DND-41 (cell line): Measurements from ENCODE around the gene GNG10.

Experiments used
- ATAC-seq: fragments of 200-7000 bp; cut with Tn5 transposase; 3 replicates; pipeline ENCODE4 v1.9.1; 2021; ENCODE audit warnings: low read depth; ENCODE audit not compliant: insufficient read depth
- DNase-seq: peaks from one replicate; pipeline ENCODE4 v3.0.0-alpha.2; 2020
- H2AFZ ChIP-seq: 2 replicates; pipeline ENCODE4 v1.6.0; 2012; ENCODE audit warnings: low read depth, low read length
- H3K27ac ChIP-seq: 2 replicates; pipeline ENCODE4 v1.5.1; 2012; ENCODE audit warnings: low read length, inconsistent platforms
- H3K27me3 ChIP-seq: fragments of 200-600 bp; sonication (generic); 2 replicates; pipeline ENCODE4 v1.6.0; 2012; ENCODE audit warnings: low read length, mild to moderate bottlenecking, inconsistent platforms; ENCODE audit not compliant: insufficient read depth, poor library complexity
- H3K36me3 ChIP-seq: 2 replicates; pipeline ENCODE4 v1.5.1; 2012; ENCODE audit warnings: low read length, inconsistent platforms; ENCODE audit not compliant: insufficient read depth
- H3K4me1 ChIP-seq: 2 replicates; pipeline ENCODE4 v1.5.1; 2012; ENCODE audit warnings: mild to moderate bottlenecking, low read length; ENCODE audit not compliant: insufficient read depth
- H3K4me2 ChIP-seq: 2 replicates; pipeline ENCODE4 v1.6.0; 2012; ENCODE audit warnings: mild to moderate bottlenecking, moderate library complexity, low read length, inconsistent platforms; ENCODE audit not compliant: insufficient read depth
- H3K4me3 ChIP-seq, 2 experiments: fragments of 200-600 bp in 1 of 2; shearing (Covaris generic) in 1 of 2; 2 replicates each; pipeline ENCODE4 v1.5.1; 2012 to 2016; ENCODE audit warnings: inconsistent platforms in 2 of 2, low read length in 2 of 2, mild to moderate bottlenecking in 2 of 2, low read depth in 1 of 2, moderate library complexity in 1 of 2
- H3K79me2 ChIP-seq: 2 replicates; pipeline ENCODE4 v1.6.0; 2012; ENCODE audit warnings: low read length, inconsistent platforms; ENCODE audit not compliant: insufficient read depth
- H3K9ac ChIP-seq: 2 replicates; pipeline ENCODE4 v1.6.0; 2012; ENCODE audit warnings: low read depth, mild to moderate bottlenecking, inconsistent platforms, low read length, moderate library complexity
- H3K9me3 ChIP-seq: 2 replicates; pipeline ENCODE4 v1.5.1; 2012; ENCODE audit warnings: low read length, moderate library complexity, mild to moderate bottlenecking, inconsistent platforms; ENCODE audit not compliant: insufficient read depth, severe bottlenecking
- H4K20me1 ChIP-seq: 2 replicates; pipeline ENCODE4 v1.6.0; 2012; ENCODE audit warnings: low read length; ENCODE audit not compliant: insufficient read depth
- CTCF ChIP-seq: IDR thresholded peaks from 2 replicates; pipeline ENCODE4 v1.5.1; 2012; ENCODE audit warnings: borderline replicate concordance, low read length, moderate library complexity, mild to moderate bottlenecking; ENCODE audit not compliant: poor library complexity, severe bottlenecking; ENCODE audit errors: extremely low read depth
- EZH2 ChIP-seq: IDR thresholded peaks from 3 replicates; pipeline ENCODE4 v1.6.1; 2012; ENCODE audit warnings: borderline replicate concordance, low read depth, mild to moderate bottlenecking, moderate library complexity, low read length, inconsistent platforms; ENCODE audit not compliant: severe bottlenecking

GNG10 gene

GRCh38 chr9:111634860-111635259 is 26.5 kb upstream of the GNG10 start:
- TF ChIP-seq CTCF = no peak
- TF ChIP-seq EZH2 = no peak
- no peak for ATAC-seq
- DNase-seq = no peak
- Histone ChIP-seq H3K79me2 (peaks cover 79% of the 10 kb centered on the region), H3K36me3 (no peaks in the 10 kb centered on the region; the same call in 1 of the 2 replicates), H3K9me3 (no peaks in the 10 kb centered on the region), H3K4me3 (no peak overlapping the region), H3K4me2 (no peak overlapping the region), H3K9ac (no peak overlapping the region), H2AFZ (no peak overlapping the region), H4K20me1 (peaks cover 30% of the 10 kb centered on the region; the same call in 1 of the 2 replicates), H3K4me1 (peaks cover 41% of the 10 kb centered on the region), H3K27ac (no peak overlapping the region), H3K27me3 (no peaks in the 10 kb centered on the region)

- Histone ChIP-seq H3K27ac (no peak overlapping the region), H3K79me2 (peaks cover 67% of the 10 kb centered on the region), H4K20me1 (peaks cover 30% of the 10 kb centered on the region; the same call in 1 of the 2 replicates)
Observed at GRCh38 chr9:111637421-111637950, 23.9 kb upstream of the GNG10 start.

GRCh38 chr9:111644195-111644772 is 17.1 kb upstream of the GNG10 start:
- Histone ChIP-seq H3K9me3 (no peaks in the 10 kb centered on the region), H4K20me1 (no peaks in the 10 kb centered on the region), H3K36me3 (peaks cover 21% of the 10 kb centered on the region), H3K9ac (no peak overlapping the region), H3K4me2 (no peak overlapping the region), H3K4me3 (no peak overlapping the region), H3K27ac (no peak overlapping the region), H2AFZ (no peak overlapping the region), H3K4me1 (no peaks in the 10 kb centered on the region), H3K79me2 (0 out of 2 replicates have a peak, but pooled peaks cover 2% of the 10 kb centered on the region), H3K27me3 (no peaks in the 10 kb centered on the region)
- TF ChIP-seq CTCF = no peak
- no peak for TF ChIP-seq EZH2
- DNase-seq (no peak), ATAC-seq (no peak)

More at GRCh38 chr9:111637421-111637950, 23.9 kb upstream of the GNG10 start:
- DNase-seq (no peak), ATAC-seq (no peak)
- no peak overlapping the region for H3K4me2 ChIP-seq
- peaks cover 27% of the 10 kb centered on the region for H3K4me1 ChIP-seq
- no peak for TF ChIP-seq CTCF
- TF ChIP-seq EZH2 = no peak
- no peak overlapping the region for H3K9ac ChIP-seq
- no peak overlapping the region for H3K4me3 ChIP-seq
- no peaks in the 10 kb centered on the region; the same call in 1 of the 2 replicates for H3K36me3 ChIP-seq
- H3K9me3 ChIP-seq = no peaks in the 10 kb centered on the region
- H3K27me3 ChIP-seq = no peaks in the 10 kb centered on the region
- no peak overlapping the region for H2AFZ ChIP-seq
